Retinal pigment epithelial cell (primary cell): ENCODE data around the gene GHRHR.

Source experiments
- DNase-seq: peaks from one replicate; pipeline ENCODE4 v3.0.0-alpha.2; 2010; ENCODE audit warnings: low read depth
- H3K4me3 ChIP-seq: 2 replicates; pipeline ENCODE4 v1.5.1; 2011; ENCODE audit warnings: mild to moderate bottlenecking, low read length, control low read depth, moderate library complexity
- CTCF ChIP-seq: conservative IDR thresholded peaks from 2 replicates; pipeline ENCODE4 v1.5.1; 2011; ENCODE audit warnings: low read depth, low read length, control low read depth, inconsistent platforms

Gene GHRHR

GRCh38 chr7:30938435-30939316 lies 25.1 kb upstream of the GHRHR start:
- DNase-seq = no peak
- TF ChIP-seq CTCF = peak; percentile 98
- H3K4me3 ChIP-seq = peak overlapping the region; percentile 42

GRCh38 chr7:30941582-30942323 lies 22.0 kb upstream of the GHRHR start:
- DNase-seq = no peak
- no peak overlapping the region for H3K4me3 ChIP-seq
- TF ChIP-seq CTCF = no peak

- no peak overlapping the region for H3K4me3 ChIP-seq
- no peak for TF ChIP-seq CTCF
- no peak for DNase-seq
Observed at GRCh38 chr7:30950197-30950596, 13.6 kb upstream of the GHRHR start.

GRCh38 chr7:30954914-30955313 lies 8.8 kb upstream of the GHRHR start:
- no peak for DNase-seq
- no peak for TF ChIP-seq CTCF

GRCh38 chr7:30956704-30957103 lies 7.0 kb upstream of the GHRHR start:
- TF ChIP-seq CTCF = no peak
- H3K4me3 ChIP-seq = no peak overlapping the region
- no peak for DNase-seq

More at GRCh38 chr7:30954914-30955313, 8.8 kb upstream of the GHRHR start:
- H3K4me3 ChIP-seq = no peak overlapping the region

- no peak for DNase-seq
- H3K4me3 ChIP-seq = no peak overlapping the region
- no peak for TF ChIP-seq CTCF
Observed at GRCh38 chr7:30965372-30965771, 1.6 kb downstream of the GHRHR start.
